ENCODE data around the gene OGFOD3. TPM values are rescaled to one million over a fixed set of nuclear protein-coding genes. Genes with fewer than 3 reads are reported as not detected.

OGFOD3 gene
- total RNA-seq, 1 donor from 2014 or later = 29.1 TPM

GRCh38 chr17:82339634-82340580 is 78.5 kb downstream of the OGFOD3 start:
- peaks cover 12% of the 10 kb centered on the region for H3K4me1 Mint-ChIP-seq (ENCODE audit: low read depth)
- no peak overlapping the region for H3K4me3 Mint-ChIP-seq (ENCODE audit: low read depth)
- H3K27me3 Mint-ChIP-seq (ENCODE audit: low read depth) = peaks cover 3% of the 10 kb centered on the region
- H3K36me3 Mint-ChIP-seq (ENCODE audit: low read depth) = no peaks in the 10 kb centered on the region
- H3K9me3 Mint-ChIP-seq = no peaks in the 10 kb centered on the region
- no peak overlapping the region for H3K27ac Mint-ChIP-seq
- DNase-seq (ENCODE audit: low spot score) = no peak
- intact Hi-C loops (cut with micrococcal nuclease) = no loop called here

Other genes with a start within 250 kb of the OGFOD3 start
- 51.7 and 53.1 TPM in 2 replicates for gene CCDC57, start 205.7 kb downstream of the OGFOD3 start, total RNA-seq
- gene SLC16A3, start 189.5 kb downstream of the OGFOD3 start, total RNA-seq = 187 and 200 TPM in 2 replicates
- 139 and 151 TPM in 2 replicates for gene CSNK1D, start 144.9 kb downstream of the OGFOD3 start, total RNA-seq
- gene CD7, start 101.0 kb downstream of the OGFOD3 start, total RNA-seq = 345 and 351 TPM in 2 replicates
- 2.7 and 3.7 TPM in 2 replicates for gene SECTM1, start 84.8 kb downstream of the OGFOD3 start, total RNA-seq
- gene TEX19, start 59.3 kb downstream of the OGFOD3 start, total RNA-seq = not detected in 2 replicates
- gene UTS2R, start 46.8 kb downstream of the OGFOD3 start, total RNA-seq = 0.18 TPM in 1 of 2 replicates, not detected in the other
- 36.6 and 36.7 TPM in 2 replicates for gene HEXD, start 239 bp downstream of the OGFOD3 start, total RNA-seq
- 252 and 265 TPM in 2 replicates for gene CYBC1, start 32.2 kb upstream of the OGFOD3 start, total RNA-seq
- 114 and 123 TPM in 2 replicates for gene NARF, start 40.2 kb upstream of the OGFOD3 start, total RNA-seq
- 92.9 and 95.2 TPM in 2 replicates for gene FOXK2, start 101.1 kb upstream of the OGFOD3 start, total RNA-seq
- 63.1 and 66.9 TPM in 2 replicates for gene WDR45B, start 229.9 kb upstream of the OGFOD3 start, total RNA-seq